Esophagus muscularis mucosa (tissue), 4 donors: ENCODE measurements around the gene FAM181A. TPM values are rescaled to one million over a fixed set of nuclear protein-coding genes. Genes with fewer than 3 reads are reported as not detected.

ENCODE experiments used
- DNase-seq: peaks from one replicate; pipeline ENCODE4 v3.0.0-alpha.2; 2017; ENCODE audit errors: extremely low spot score
- H3K27ac ChIP-seq, 4 donors: fragments of 200-600 bp; sonication (generic); replicated peaks in 1 of 4; 1 replicate in 3 of 4; 2 replicates in 1 of 4; pipeline ENCODE4 v1.5.1; 2016 to 2019; ENCODE audit warnings: mild to moderate bottlenecking in 1 of 4
- H3K27me3 ChIP-seq, 4 donors: fragments of 200-600 bp; sonication (generic); one replicate each; pipeline versions ENCODE4 v1.5.1 to v1.6.0; 2016 to 2019
- H3K36me3 ChIP-seq, 4 donors: fragments of 200-600 bp; sonication (generic); one replicate each; pipeline ENCODE4 v1.5.1; 2016 to 2019
- H3K4me1 ChIP-seq, 4 donors: fragments of 200-600 bp; sonication (generic); one replicate each; pipeline ENCODE4 v1.5.1; 2016 to 2019
- H3K4me3 ChIP-seq, 4 donors: fragments of 200-600 bp; sonication (generic); 1 replicate in 2 of 4; 2 replicates in 2 of 4; pipeline ENCODE4 v1.5.1; 2016 to 2019; ENCODE audit warnings: mild to moderate bottlenecking in 4 of 4, moderate library complexity in 1 of 4
- H3K9me3 ChIP-seq, 4 donors: fragments of 200-600 bp; sonication (generic); 1 replicate in 3 of 4; 2 replicates in 1 of 4; pipeline ENCODE4 v1.5.1; 2016 to 2019
- EP300 ChIP-seq: sonication (generic); formaldehyde crosslinking; IDR thresholded peaks from one replicate; pipeline ENCODE4 v1.6.1; 2017; ENCODE audit warnings: antibody characterized with exemption
- POLR2A ChIP-seq: fragments of 450-650 bp; IDR thresholded peaks from one replicate; pipeline ENCODE4 v1.6.1; 2017; ENCODE audit warnings: antibody characterized with exemption, moderate library complexity, mild to moderate bottlenecking, low read depth
- POLR2AphosphoS5 ChIP-seq, 2 donors: sonication (generic); formaldehyde crosslinking; IDR thresholded peaks; one replicate each; pipeline ENCODE4 v1.6.1; 2017; ENCODE audit warnings: antibody characterized with exemption in 2 of 2
- WGBS: methylation state at CpG from one replicate; pipeline ENCODE4 v1.1.5; 2018; 5-methylcytosine and 5-hydroxymethylcytosine counted together
- intact Hi-C: fragments of 100-400 bp; cut with DNase I; formaldehyde crosslinking; loops from one replicate; pipeline ENCODE4 v1.15.1; 2023
- total RNA-seq, 4 donors: library from RNA; depleted of rRNA; stranded (reverse); fragments of >200 nt; gene quantifications; one replicate each; pipeline versions ENCODE4 v1.1.0 to v1.2.1, GENCODE V29; 2016
- TF ChIP-seq, protein P1 (sequence below), 3 experiments: fragments of 200-600 bp in 2 of 3; fragments of 450-650 bp in 1 of 3; sonication (generic) in 2 of 3; IDR thresholded peaks; one replicate each; pipeline ENCODE4 v1.5.1; 2017 to 2019; ENCODE audit warnings: antibody characterized with exemption in 3 of 3, mild to moderate bottlenecking in 2 of 3, moderate library complexity in 1 of 3

Gene FAM181A
- total RNA-seq, 4 donors from 2014 or later, result not detected

DNA sequence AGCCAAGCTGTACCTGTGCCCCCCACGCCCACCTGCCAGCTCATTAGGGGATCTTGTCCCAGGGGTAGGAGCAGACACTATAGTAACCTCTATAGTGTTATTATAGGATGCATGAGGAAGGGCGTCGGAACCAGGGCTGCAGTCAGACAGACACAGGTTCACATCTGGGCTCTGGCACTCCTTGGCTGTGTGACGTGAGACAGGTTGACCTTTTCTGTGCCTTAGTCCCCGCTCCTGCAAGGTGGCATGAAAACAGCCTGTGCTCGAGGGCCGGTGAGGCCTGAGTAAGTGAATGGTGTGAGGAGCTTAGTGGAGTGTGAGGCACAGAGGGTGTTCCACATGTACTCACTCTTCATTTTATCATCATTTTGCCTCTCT lies 30.2 kb downstream of the FAM181A start:
- DNase-seq, result no peak
- WGBS, result 88% methylated on average over 6 of the region's 7 CpGs
- H3K4me3 ChIP-seq, result no peak overlapping the region
- intact Hi-C loops, result no loop called here
- TF ChIP-seq POLR2A (no peak), EP300 (no peak), POLR2AphosphoS5 (IDR thresholded peaks at IDR 0.05) (peak in 1 of 2 donors; percentile 48)
- H3K27me3 ChIP-seq, result no peaks in the 10 kb centered on the region
- H3K27ac ChIP-seq, result peak overlapping the region; percentile 78 to 94 (median 90)
- H3K4me1 ChIP-seq, result peaks cover 56 to 90% (median 84%) of the 10 kb centered on the region in 4 donors
- H3K36me3 ChIP-seq, result peaks cover 0 to 46% (median 24%) of the 10 kb centered on the region in 4 donors
- no peaks in the 10 kb centered on the region for H3K9me3 ChIP-seq

DNA sequence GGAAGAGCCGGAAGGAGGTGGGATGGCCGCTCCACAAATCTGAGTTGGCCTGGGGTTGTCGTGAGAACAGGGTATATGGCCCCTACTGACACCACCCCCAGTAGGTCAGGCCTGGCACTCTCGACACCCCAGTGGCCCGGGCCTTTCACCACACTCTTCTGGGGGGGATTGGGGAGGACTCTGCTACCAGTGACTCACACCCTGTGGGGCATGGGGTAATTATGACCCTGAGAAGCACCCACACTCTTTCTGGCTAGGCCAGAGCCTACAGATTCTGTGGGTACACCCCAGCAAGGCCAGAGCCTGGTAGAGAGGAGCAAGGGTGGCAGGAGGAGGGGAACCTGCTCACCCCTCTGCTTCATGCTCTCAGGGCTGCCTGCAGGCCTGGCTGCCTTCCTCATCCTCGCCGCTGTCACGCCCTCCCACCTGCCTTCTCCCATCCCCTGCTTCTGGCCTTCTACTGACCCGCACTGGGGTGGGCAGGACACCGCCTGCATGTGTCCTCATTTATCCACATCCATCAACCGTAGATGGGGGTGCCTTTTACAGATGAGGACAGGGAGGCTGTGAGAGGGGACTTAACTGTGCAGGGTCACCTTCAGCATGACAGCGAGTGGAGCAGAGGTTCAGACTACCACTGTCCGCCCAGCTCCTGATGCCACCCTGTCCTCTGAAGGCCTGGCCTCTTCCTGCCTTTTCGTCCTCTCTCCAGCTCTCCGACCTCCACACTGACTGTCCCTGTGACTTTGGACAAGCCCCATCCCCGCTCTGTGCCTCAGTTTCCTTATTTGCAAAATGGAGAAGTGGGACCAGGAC lies 30.8 kb downstream of the FAM181A start:
- Histone ChIP-seq H3K27ac (peak overlapping the region; percentile 78 to 94 (median 90)), H3K27me3 (no peaks in the 10 kb centered on the region), H3K36me3 (peaks cover 0 to 47% (median 24%) of the 10 kb centered on the region in 4 donors), H3K4me1 (peaks cover 58 to 90% (median 84%) of the 10 kb centered on the region in 4 donors), H3K4me3 (no peak overlapping the region), H3K9me3 (no peaks in the 10 kb centered on the region)
- WGBS, result 88% methylated on average over 7 of the region's 16 CpGs
- TF ChIP-seq, protein P1, sequence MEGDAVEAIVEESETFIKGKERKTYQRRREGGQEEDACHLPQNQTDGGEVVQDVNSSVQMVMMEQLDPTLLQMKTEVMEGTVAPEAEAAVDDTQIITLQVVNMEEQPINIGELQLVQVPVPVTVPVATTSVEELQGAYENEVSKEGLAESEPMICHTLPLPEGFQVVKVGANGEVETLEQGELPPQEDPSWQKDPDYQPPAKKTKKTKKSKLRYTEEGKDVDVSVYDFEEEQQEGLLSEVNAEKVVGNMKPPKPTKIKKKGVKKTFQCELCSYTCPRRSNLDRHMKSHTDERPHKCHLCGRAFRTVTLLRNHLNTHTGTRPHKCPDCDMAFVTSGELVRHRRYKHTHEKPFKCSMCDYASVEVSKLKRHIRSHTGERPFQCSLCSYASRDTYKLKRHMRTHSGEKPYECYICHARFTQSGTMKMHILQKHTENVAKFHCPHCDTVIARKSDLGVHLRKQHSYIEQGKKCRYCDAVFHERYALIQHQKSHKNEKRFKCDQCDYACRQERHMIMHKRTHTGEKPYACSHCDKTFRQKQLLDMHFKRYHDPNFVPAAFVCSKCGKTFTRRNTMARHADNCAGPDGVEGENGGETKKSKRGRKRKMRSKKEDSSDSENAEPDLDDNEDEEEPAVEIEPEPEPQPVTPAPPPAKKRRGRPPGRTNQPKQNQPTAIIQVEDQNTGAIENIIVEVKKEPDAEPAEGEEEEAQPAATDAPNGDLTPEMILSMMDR (IDR thresholded peaks at IDR 0.05), result no peak
- TF ChIP-seq POLR2A, result no peak
- intact Hi-C loops, result no loop called here
- no peak for DNase-seq

DNA sequence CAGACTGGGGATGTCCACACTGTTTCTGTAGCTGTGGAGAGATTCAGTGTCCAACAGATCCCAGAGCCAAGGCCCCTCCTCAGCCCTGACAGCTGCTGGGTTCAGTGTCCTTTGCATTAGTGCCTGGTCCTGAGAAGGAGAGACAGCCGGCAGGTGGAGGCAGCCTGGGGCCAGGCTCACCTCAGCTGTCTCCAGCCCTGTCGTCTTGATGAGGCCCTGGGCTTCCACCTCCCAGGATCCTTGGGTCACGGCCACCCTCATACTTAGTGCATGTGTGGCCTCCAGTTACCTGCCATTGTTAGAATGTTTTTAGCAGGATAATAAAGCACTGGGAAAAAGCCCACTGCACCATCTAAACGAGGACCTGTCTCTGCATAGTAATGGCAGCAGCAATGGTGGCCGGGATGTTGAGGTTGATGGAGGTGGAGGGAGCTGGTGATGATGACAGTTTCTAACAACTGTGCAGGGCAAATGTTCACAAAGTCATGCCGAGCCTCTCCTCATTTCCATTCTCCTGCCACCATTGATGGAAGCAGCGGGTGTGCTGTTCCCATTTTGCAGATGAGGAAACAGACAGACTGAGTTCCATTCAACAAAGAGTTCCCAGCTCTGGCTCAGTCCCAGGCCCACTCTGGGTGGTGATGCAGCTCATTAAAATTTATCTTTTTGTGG lies 31.6 kb downstream of the FAM181A start:
- Histone ChIP-seq H3K27me3 (no peaks in the 10 kb centered on the region), H3K9me3 (no peaks in the 10 kb centered on the region), H3K36me3 (peaks cover 0 to 48% (median 24%) of the 10 kb centered on the region in 4 donors), H3K27ac (peak overlapping the region; percentile 78 to 94 (median 90)), H3K4me1 (peaks cover 64 to 90% (median 84%) of the 10 kb centered on the region in 4 donors), H3K4me3 (no peak overlapping the region)
- TF ChIP-seq EP300, result no peak
- intact Hi-C loops, result no loop called here
- DNase-seq, result no peak
- WGBS, result 76% methylated on average over 7 of the region's 7 CpGs

DNA sequence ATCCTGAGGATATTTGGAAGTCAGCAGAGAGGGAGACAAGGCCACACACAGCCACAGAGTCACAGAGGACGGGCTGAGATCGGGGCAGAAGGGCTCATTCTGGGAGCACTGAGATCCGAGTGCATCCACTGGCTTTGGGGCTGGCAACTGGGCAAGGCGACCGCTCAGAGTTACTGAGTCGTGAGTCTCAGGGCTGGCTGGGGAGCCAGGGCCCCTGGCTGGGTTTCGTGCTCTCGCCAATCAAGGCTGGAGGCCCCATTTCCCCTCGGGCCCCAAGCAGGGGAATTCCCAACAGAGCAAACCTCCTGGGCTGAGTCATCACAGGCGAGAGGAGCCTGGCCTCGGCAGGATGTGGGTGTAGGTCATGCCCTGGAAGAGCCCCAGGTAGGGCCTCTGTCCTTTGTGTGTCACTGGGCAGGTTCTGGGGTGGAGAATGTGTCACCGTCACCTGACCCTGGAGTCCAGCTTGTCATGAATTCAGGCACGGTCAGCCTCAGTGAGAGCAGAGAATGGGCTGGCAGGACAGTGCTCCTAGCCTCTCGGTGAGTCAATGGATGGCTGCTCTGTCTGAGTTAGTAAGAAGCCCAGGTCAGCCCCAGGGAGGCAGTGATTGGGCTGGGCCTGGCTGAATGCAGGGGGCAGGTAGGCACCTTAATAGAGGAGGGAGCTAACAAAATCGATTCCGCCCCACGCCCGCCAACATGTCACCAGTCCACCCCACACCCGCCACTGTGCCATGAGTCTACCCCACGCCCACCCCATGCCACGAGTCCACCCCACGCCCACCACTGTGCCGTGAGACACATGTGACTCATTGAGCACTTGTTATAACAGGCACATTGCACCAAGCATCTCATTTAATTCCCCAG lies 32.3 kb downstream of the FAM181A start:
- TF ChIP-seq POLR2A (no peak), POLR2AphosphoS5 (IDR thresholded peaks at IDR 0.05) (peak in 1 of 2 donors; percentile 11)
- TF ChIP-seq, protein P1 (IDR thresholded peaks at IDR 0.05), result no peak
- Histone ChIP-seq H3K27me3 (no peaks in the 10 kb centered on the region), H3K27ac (peak overlapping the region; percentile 78 to 94 (median 90)), H3K4me1 (peaks cover 64 to 90% (median 84%) of the 10 kb centered on the region in 4 donors), H3K4me3 (no peak overlapping the region), H3K9me3 (no peaks in the 10 kb centered on the region), H3K36me3 (peaks cover 0 to 47% (median 22%) of the 10 kb centered on the region in 4 donors)
- no peak for DNase-seq
- intact Hi-C loops, result no loop called here
- WGBS, result 55% methylated on average over 21 of the region's 23 CpGs

DNA sequence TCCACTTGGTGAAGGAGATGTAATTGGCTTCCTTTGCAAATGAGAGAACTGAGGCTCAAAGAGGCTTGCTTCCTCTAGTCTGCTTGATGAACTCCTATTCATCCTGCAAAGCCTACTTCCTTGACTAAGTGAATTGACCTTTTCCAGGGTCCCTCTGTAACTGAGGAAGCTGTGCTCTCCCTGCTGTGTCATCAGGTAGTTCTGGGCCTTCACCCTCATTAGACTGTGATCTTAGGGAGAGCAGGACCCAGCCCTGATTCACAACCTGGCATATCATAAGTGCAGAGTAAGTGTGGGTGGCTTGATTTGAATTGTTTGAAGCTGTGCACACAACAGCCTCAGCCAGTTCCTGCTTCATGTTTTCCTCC lies 32.9 kb downstream of the FAM181A start:
- TF ChIP-seq, protein P1 (IDR thresholded peaks at IDR 0.05), result no peak
- TF ChIP-seq POLR2A (no peak), POLR2AphosphoS5 (IDR thresholded peaks at IDR 0.05) (no peak), EP300 (no peak)
- no peak for DNase-seq
- no peaks in the 10 kb centered on the region for H3K27me3 ChIP-seq
- peaks cover 67 to 90% (median 85%) of the 10 kb centered on the region in 4 donors for H3K4me1 ChIP-seq
- H3K9me3 ChIP-seq, result no peaks in the 10 kb centered on the region
- H3K27ac ChIP-seq, result peak overlapping the region; percentile 78 to 94 (median 90)
- H3K36me3 ChIP-seq, result peaks cover 0 to 40% (median 20%) of the 10 kb centered on the region in 4 donors
- intact Hi-C loops, result no loop called here
- H3K4me3 ChIP-seq, result no peak overlapping the region
